Measurements from ENCODE around the gene LRMDA. TPM values are rescaled to one million over a fixed set of nuclear protein-coding genes. Genes with fewer than 3 reads are reported as not detected.

Gene LRMDA
- total RNA-seq, 2 experiments from 2014 or later = not detected

DNA sequence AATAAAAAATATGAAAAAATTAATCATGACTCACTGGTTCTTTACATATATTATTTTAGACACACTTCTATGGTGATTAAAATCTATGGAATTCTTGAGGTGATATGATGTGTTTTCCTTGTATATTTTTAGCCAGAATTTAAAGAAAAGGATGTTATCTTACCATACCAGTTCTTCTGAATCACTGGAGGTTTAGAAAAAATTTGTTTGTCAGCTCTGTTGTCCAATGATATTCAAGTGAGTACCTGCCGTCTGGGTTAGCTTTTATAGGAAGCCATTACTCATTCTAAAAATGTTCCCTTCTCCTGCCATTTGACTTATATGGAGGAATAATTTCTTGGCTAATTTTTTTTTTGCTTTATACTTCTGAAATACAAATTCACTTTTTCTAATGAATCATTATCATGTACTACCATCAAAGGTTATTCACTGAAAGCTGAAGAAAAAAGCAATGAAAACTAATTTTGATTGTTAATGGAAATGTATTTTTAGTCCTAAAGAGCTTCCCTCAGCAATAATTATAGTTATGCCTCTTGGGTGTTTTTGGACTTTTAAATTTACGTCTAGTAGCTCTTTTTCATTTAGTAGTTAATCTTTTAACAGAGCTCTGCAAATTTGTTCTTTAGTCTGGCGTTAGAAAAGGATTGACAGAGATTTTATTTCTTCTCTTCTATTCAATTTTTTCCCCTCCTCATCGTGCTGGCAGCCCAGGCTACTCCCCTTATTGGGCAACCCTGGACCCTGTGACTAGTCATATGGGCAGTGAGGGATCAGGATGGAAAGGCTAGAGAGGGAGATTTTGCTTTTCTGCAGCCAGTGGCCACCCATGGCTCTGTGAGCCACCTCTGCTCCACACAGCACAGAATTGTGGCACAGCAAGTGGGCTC, 434.2 kb downstream of the LRMDA start:
- CTCF ChIA-PET = no interaction called here
- no peak for DNase-seq
- no peaks in the 10 kb centered on the region for H3K36me3 Mint-ChIP-seq (ENCODE audit: low read depth)
- H3K9me3 Mint-ChIP-seq = no peaks in the 10 kb centered on the region
- no peaks in the 10 kb centered on the region for H3K4me1 Mint-ChIP-seq
- no peaks in the 10 kb centered on the region for H3K27me3 Mint-ChIP-seq
- no peak overlapping the region for H3K27ac Mint-ChIP-seq
- POLR2A ChIA-PET = no interaction called here
- H3K4me3 Mint-ChIP-seq = no peak overlapping the region

DNA sequence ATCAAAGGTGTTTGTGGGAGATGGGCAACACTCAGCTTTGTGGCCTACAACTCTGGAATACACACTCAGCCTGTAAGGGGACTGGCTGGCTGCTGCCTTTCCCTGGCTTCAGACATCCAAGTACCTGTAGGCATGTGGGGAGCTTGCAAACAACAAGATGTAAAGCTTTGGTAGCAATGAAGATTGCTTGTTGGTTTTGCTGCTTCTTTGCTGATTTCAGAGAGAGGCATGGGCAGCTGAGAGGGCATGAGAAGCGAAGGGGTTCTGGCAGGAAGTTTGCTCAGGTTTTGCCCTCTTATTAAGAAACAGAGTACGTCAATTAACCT, 434.8 kb downstream of the LRMDA start:
- no peak overlapping the region for H3K27ac Mint-ChIP-seq
- POLR2A ChIA-PET = no interaction called here

DNA sequence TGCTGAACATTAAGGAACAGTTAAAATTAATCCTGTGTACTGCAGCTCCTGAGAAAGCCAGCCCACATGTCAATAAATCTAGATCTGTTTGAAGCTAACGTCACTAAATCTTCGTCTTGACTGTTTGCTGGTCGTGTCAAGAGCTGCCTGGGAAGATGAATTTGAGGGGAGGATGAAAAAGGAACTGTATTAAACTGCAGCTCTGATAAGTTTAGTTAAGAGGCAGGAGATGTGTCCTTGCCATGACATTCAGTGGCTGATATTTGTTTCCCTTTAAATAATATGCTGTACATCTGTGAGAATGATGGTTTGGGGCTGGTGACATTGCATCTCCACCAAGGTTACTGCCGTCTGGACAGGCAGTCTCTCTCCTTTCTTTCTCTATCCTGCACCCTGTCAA, 435.3 kb downstream of the LRMDA start:
- Mint-ChIP-seq H3K4me3 (no peak overlapping the region), H3K4me1 (no peaks in the 10 kb centered on the region), H3K9me3 (no peaks in the 10 kb centered on the region), H3K27ac (no peak overlapping the region), H3K27me3 (no peaks in the 10 kb centered on the region), H3K36me3 (ENCODE audit: low read depth) (no peaks in the 10 kb centered on the region)
- no peak for DNase-seq
- POLR2A ChIA-PET = no interaction called here
- CTCF ChIA-PET = no interaction called here

More for the DNA sequence above, 434.8 kb downstream of the LRMDA start:
- CTCF ChIA-PET = no interaction called here
- no peak overlapping the region for H3K4me3 Mint-ChIP-seq
- no peaks in the 10 kb centered on the region for H3K9me3 Mint-ChIP-seq
- no peaks in the 10 kb centered on the region for H3K4me1 Mint-ChIP-seq
- H3K27me3 Mint-ChIP-seq = no peaks in the 10 kb centered on the region
- no peaks in the 10 kb centered on the region for H3K36me3 Mint-ChIP-seq (ENCODE audit: low read depth)
- DNase-seq = no peak

- Mint-ChIP-seq H3K9me3 (no peaks in the 10 kb centered on the region), H3K36me3 (ENCODE audit: low read depth) (no peaks in the 10 kb centered on the region), H3K4me1 (no peaks in the 10 kb centered on the region), H3K27me3 (no peaks in the 10 kb centered on the region), H3K4me3 (no peak overlapping the region), H3K27ac (no peak overlapping the region)
- ChIA-PET CTCF (no interaction called here), POLR2A (no interaction called here)
- no peak for DNase-seq
Measured at GRCh38 chr10:75868574-75868973, 437.1 kb downstream of the LRMDA start.

DNA sequence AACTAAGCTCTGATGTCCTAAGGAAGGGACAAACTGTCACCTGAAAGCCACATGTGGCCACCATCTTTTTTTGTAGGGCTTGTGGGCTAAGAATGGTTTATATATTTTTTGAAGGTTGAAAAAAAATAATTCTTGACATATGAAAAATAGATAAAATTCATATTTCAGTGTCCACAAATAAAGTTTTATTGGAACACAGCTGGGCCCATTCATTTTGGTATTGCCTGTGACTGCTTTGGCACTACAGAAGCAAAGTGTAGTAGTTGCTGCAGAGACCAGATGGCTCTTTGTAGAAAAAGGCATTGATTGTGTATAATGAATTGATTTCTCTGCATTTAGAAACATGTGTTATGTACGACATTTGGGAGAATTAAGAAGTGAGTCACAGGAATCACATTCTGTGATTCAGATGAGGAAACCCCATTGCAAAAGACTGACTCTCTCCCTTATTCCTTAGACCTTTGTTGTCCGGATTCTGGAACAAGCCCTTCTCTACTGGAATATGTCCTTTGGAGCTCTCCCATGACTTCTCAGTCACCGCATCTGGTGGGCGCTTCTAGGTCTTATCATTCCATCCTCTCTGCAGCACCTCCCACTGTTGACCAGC, 438.7 kb downstream of the LRMDA start:
- no peak for DNase-seq
- Mint-ChIP-seq H3K9me3 (no peaks in the 10 kb centered on the region), H3K4me1 (no peaks in the 10 kb centered on the region), H3K27me3 (no peaks in the 10 kb centered on the region), H3K36me3 (ENCODE audit: low read depth) (no peaks in the 10 kb centered on the region), H3K27ac (no peak overlapping the region), H3K4me3 (no peak overlapping the region)
- CTCF ChIA-PET = no interaction called here
- POLR2A ChIA-PET = no interaction called here

- H3K36me3 Mint-ChIP-seq (ENCODE audit: low read depth) = no peaks in the 10 kb centered on the region
- CTCF ChIA-PET = no interaction called here
- H3K4me1 Mint-ChIP-seq = no peaks in the 10 kb centered on the region
- H3K27me3 Mint-ChIP-seq = no peaks in the 10 kb centered on the region
- H3K4me3 Mint-ChIP-seq = no peak overlapping the region
- H3K27ac Mint-ChIP-seq = no peak overlapping the region
- H3K9me3 Mint-ChIP-seq = no peaks in the 10 kb centered on the region
- DNase-seq = no peak
- POLR2A ChIA-PET = no interaction called here
Measured at GRCh38 chr10:75875740-75876139, 444.3 kb downstream of the LRMDA start.

DNA sequence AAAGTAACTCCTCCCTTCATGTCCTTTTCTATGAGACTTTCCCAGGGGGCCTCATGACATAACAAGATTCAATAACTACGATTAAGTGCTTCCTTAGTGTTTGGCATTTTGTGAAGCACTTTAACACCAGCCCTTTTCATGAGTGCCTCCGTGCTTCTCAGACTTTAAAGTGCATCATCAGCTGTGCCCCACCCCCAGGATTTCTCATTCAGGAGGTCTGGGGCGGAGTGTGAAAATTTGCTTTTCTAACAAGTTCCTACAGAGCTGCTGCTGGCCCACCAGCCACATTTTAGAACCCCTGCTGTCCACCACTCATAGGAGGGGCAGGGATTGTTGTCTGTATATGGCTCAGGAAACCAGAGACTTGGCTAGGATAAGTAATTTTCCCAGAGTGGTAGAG, 445.3 kb downstream of the LRMDA start:
- Mint-ChIP-seq H3K4me1 (no peaks in the 10 kb centered on the region), H3K9me3 (no peaks in the 10 kb centered on the region)
- CTCF ChIA-PET = no interaction called here

GRCh38 chr10:75877877-75878276, 446.5 kb downstream of the LRMDA start:
- H3K27me3 Mint-ChIP-seq = no peaks in the 10 kb centered on the region
- H3K4me1 Mint-ChIP-seq = no peaks in the 10 kb centered on the region
- H3K27ac Mint-ChIP-seq = no peak overlapping the region
- no peak overlapping the region for H3K4me3 Mint-ChIP-seq
- H3K9me3 Mint-ChIP-seq = no peaks in the 10 kb centered on the region
- no peaks in the 10 kb centered on the region for H3K36me3 Mint-ChIP-seq (ENCODE audit: low read depth)
- ChIA-PET CTCF (no interaction called here), POLR2A (no interaction called here)
- no peak for DNase-seq

More for the DNA sequence above, 445.3 kb downstream of the LRMDA start:
- POLR2A ChIA-PET = no interaction called here
- Mint-ChIP-seq H3K4me3 (no peak overlapping the region), H3K36me3 (ENCODE audit: low read depth) (no peaks in the 10 kb centered on the region), H3K27ac (no peak overlapping the region), H3K27me3 (no peaks in the 10 kb centered on the region)
- DNase-seq = no peak

- H3K27me3 Mint-ChIP-seq = no peaks in the 10 kb centered on the region
- no peaks in the 10 kb centered on the region for H3K4me1 Mint-ChIP-seq
- ChIA-PET CTCF (no interaction called here), POLR2A (no interaction called here)
- no peaks in the 10 kb centered on the region for H3K9me3 Mint-ChIP-seq
- H3K27ac Mint-ChIP-seq = no peak overlapping the region
- H3K36me3 Mint-ChIP-seq (ENCODE audit: low read depth) = no peaks in the 10 kb centered on the region
- no peak for DNase-seq
- no peak overlapping the region for H3K4me3 Mint-ChIP-seq
Measured at GRCh38 chr10:75878586-75878985, 447.2 kb downstream of the LRMDA start.

DNA sequence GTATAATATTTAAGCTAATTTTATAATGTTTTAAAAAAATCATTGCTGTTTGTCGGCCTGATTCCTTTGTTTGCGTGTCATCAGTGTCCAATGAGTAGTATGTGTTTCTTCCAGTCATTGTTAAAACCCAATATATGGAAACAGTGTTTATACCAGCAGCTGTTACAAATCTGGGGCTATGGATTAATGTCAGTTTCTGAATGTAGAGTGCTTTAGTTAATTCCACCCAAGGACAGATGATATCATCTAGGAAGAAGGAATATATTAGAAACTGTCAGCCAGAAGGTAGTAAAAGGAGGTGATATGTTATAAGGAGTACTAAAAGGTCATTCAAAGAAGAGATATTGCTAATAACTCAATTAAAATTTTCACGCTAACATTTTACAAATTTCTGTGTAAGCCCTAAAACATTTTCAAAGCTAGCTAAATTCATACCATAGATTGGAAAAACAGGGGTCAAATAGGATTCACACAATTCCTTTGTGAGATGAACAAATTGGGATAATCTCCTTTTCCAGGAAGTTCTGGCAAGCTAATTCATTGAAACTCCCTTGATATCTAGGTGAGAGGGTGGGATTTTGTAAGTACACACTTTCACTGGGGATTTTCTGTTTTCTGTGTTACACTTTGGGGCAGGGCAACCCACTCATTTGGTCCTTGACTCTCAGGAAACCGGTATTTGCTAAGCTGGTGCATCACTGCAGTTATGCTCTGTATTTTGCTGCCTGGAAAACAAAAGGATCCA, 448.8 kb downstream of the LRMDA start:
- DNase-seq = no peak
- no peaks in the 10 kb centered on the region for H3K36me3 Mint-ChIP-seq (ENCODE audit: low read depth)
- CTCF ChIA-PET = no interaction called here
- H3K9me3 Mint-ChIP-seq = no peaks in the 10 kb centered on the region
- POLR2A ChIA-PET = no interaction called here
- H3K4me3 Mint-ChIP-seq = no peak overlapping the region
- no peaks in the 10 kb centered on the region for H3K27me3 Mint-ChIP-seq
- H3K4me1 Mint-ChIP-seq = no peaks in the 10 kb centered on the region
- no peak overlapping the region for H3K27ac Mint-ChIP-seq

GRCh38 chr10:75883081-75884072, 452.0 kb downstream of the LRMDA start:
- Mint-ChIP-seq H3K9me3 (no peaks in the 10 kb centered on the region), H3K36me3 (ENCODE audit: low read depth) (no peaks in the 10 kb centered on the region), H3K27me3 (no peaks in the 10 kb centered on the region), H3K27ac (no peak overlapping the region), H3K4me3 (no peak overlapping the region), H3K4me1 (no peaks in the 10 kb centered on the region)
- no peak for DNase-seq
- POLR2A ChIA-PET = no interaction called here
- CTCF ChIA-PET = no interaction called here

GRCh38 chr10:75884808-75885207, 453.4 kb downstream of the LRMDA start:
- Mint-ChIP-seq H3K27me3 (no peaks in the 10 kb centered on the region), H3K36me3 (ENCODE audit: low read depth) (no peaks in the 10 kb centered on the region), H3K9me3 (no peaks in the 10 kb centered on the region), H3K4me3 (no peak overlapping the region), H3K4me1 (no peaks in the 10 kb centered on the region), H3K27ac (no peak overlapping the region)
- POLR2A ChIA-PET = no interaction called here
- no peak for DNase-seq
- CTCF ChIA-PET = no interaction called here

- DNase-seq = no peak
- ChIA-PET CTCF (no interaction called here), POLR2A (no interaction called here)
- H3K4me3 Mint-ChIP-seq = no peak overlapping the region
- no peak overlapping the region for H3K27ac Mint-ChIP-seq
- H3K36me3 Mint-ChIP-seq (ENCODE audit: low read depth) = no peaks in the 10 kb centered on the region
- no peaks in the 10 kb centered on the region for H3K9me3 Mint-ChIP-seq
- H3K4me1 Mint-ChIP-seq = no peaks in the 10 kb centered on the region
- no peaks in the 10 kb centered on the region for H3K27me3 Mint-ChIP-seq
Measured at GRCh38 chr10:75887369-75887768, 455.9 kb downstream of the LRMDA start.
